Uterus (tissue), 4 donors: ENCODE measurements around the gene NFIL3. TPM values are rescaled to one million over a fixed set of nuclear protein-coding genes. Genes with fewer than 3 reads are reported as not detected.
"Not testable (repeated sequence)": the region's sequence is repeated elsewhere in the genome, so short reads cannot be mapped to it uniquely, and the experiment has no call there.

ENCODE experiments used
- DNase-seq, 2 donors: peaks; one replicate each; pipeline ENCODE4 v3.0.0-alpha.2; 2019 to 2020
- H3K27ac ChIP-seq, 2 donors: fragments of 200-600 bp; sonication (generic); 1 replicate in 1 of 2; 2 replicates in 1 of 2; pipeline ENCODE4 v1.5.1; 2016 to 2018
- H3K27me3 ChIP-seq, 2 donors: fragments of 200-600 bp; sonication (generic); one replicate each; pipeline ENCODE4 v1.5.1; 2018 to 2019; ENCODE audit warnings: control low read depth in 1 of 2
- H3K36me3 ChIP-seq, 2 donors: fragments of 200-600 bp; sonication (generic); one replicate each; pipeline ENCODE4 v1.5.1; 2019; ENCODE audit warnings: control low read depth in 1 of 2
- H3K4me1 ChIP-seq, 2 donors: fragments of 200-600 bp; sonication (generic); one replicate each; pipeline ENCODE4 v1.5.1; 2018 to 2019; ENCODE audit warnings: control low read depth in 1 of 2
- H3K4me3 ChIP-seq, 2 donors: fragments of 200-600 bp; sonication (generic); 1 replicate in 1 of 2; 2 replicates in 1 of 2; pipeline ENCODE4 v1.5.1; 2018 to 2019; ENCODE audit warnings: mild to moderate bottlenecking in 1 of 2
- H3K9me3 ChIP-seq, 2 donors: fragments of 200-600 bp; sonication (generic); one replicate each; pipeline ENCODE4 v1.5.1; 2019; ENCODE audit warnings: control low read depth in 1 of 2
- CTCF ChIP-seq, 4 experiments: fragments of 200-600 bp in 2 of 4; fragments of 450-650 bp in 2 of 4; sonication (generic) in 2 of 4; IDR thresholded peaks; one replicate each; pipeline ENCODE4 v1.5.1; 2016 to 2019; ENCODE audit warnings: antibody characterized with exemption in 4 of 4, mild to moderate bottlenecking in 2 of 4, moderate library complexity in 1 of 4
- POLR2A ChIP-seq, 2 donors: fragments of 450-650 bp; IDR thresholded peaks; one replicate each; pipeline ENCODE4 v1.6.1; 2016; ENCODE audit warnings: antibody characterized with exemption in 2 of 2, mild to moderate bottlenecking in 1 of 2, moderate library complexity in 1 of 2
- intact Hi-C: fragments of 100-400 bp; cut with DNase I; formaldehyde crosslinking; loops from one replicate; pipeline ENCODE4 v1.15.1; 2023; ENCODE audit warnings: low total_unique reads
- total RNA-seq, 4 donors: library from RNA; depleted of rRNA in 3 of 4; stranded (reverse); fragments of >200 nt in 3 of 4; gene quantifications; one replicate each; pipeline versions ENCODE4 v1.1.0 to v1.2.4, GENCODE V29; 2014 to 2023
- donor health status: DM: yes; HTN: yes; CAD: no.

Gene NFIL3
- total RNA-seq, result 10 to 100 TPM; 28.5 to 74.7 (median 64.8) TPM

- Histone ChIP-seq H3K27ac (peak within 1 kb of the TSS; percentile 98 to 100), H3K27me3 (no peaks in the 10 kb centered on the region), H3K4me3 (peak within 1 kb of the TSS; percentile 83 to 89), H3K4me1 (no peaks in the 10 kb centered on the region), H3K9me3 (no peaks in the 10 kb centered on the region), H3K36me3 (no peaks in the 10 kb centered on the region)
- intact Hi-C loops, result loop anchor here (2.0 to 5.0 kb wide), 2 partner anchors 232 to 385 kb away; no protein-coding TSS in a partner anchor
- TF ChIP-seq POLR2A (IDR thresholded peaks at IDR 0.05) (peak; percentile 74 to 97), CTCF (IDR thresholded peaks at IDR 0.05) (peak in 1 of 4 experiments; percentile 13)
- DNase-seq, result peak; percentile 76 to 84
Measured at GRCh38 chr9:91423785-91424402, at the start of gene NFIL3. Gene NFIL3, minus strand, starts transcription at chr9:91423832. Its CDS starts 13,098 bp downstream, at chr9:91410734.

GRCh38 chr9:91471524-91471923 lies 47.9 kb upstream of the NFIL3 start:
- H3K36me3 ChIP-seq, H3K4me1 ChIP-seq, H3K27ac ChIP-seq, H3K9me3 ChIP-seq, intact Hi-C loops, DNase-seq, H3K4me3 ChIP-seq, H3K27me3 ChIP-seq: not testable (repeated sequence)

GRCh38 chr9:91465420-91465819 lies 41.8 kb upstream of the NFIL3 start:
- Histone ChIP-seq H3K27me3 (no peaks in the 10 kb centered on the region), H3K36me3 (no peaks in the 10 kb centered on the region), H3K27ac (no peak overlapping the region), H3K9me3 (no peaks in the 10 kb centered on the region), H3K4me3 (no peak overlapping the region), H3K4me1 (no peaks in the 10 kb centered on the region)
- DNase-seq, result no peak
- intact Hi-C loops, result no loop called here
- no peak for TF ChIP-seq CTCF (IDR thresholded peaks at IDR 0.05)
- no peak for TF ChIP-seq POLR2A (IDR thresholded peaks at IDR 0.05)

- intact Hi-C loops, result no loop called here
- DNase-seq, result no peak
- Histone ChIP-seq H3K9me3 (no peaks in the 10 kb centered on the region), H3K4me3 (no peak overlapping the region), H3K36me3 (no peaks in the 10 kb centered on the region), H3K27ac (no peak overlapping the region), H3K4me1 (no peaks in the 10 kb centered on the region), H3K27me3 (no peaks in the 10 kb centered on the region)
- TF ChIP-seq CTCF (IDR thresholded peaks at IDR 0.05) (no peak), POLR2A (IDR thresholded peaks at IDR 0.05) (no peak)
Measured at GRCh38 chr9:91458906-91459305, 35.3 kb upstream of the NFIL3 start.

- intact Hi-C loops, result no loop called here
Measured at GRCh38 chr9:91452844-91453243, 29.2 kb upstream of the NFIL3 start.

More at GRCh38 chr9:91452844-91453243, 29.2 kb upstream of the NFIL3 start:
- Histone ChIP-seq H3K4me3 (no peak overlapping the region), H3K9me3 (no peaks in the 10 kb centered on the region), H3K27ac (no peak overlapping the region), H3K4me1 (no peaks in the 10 kb centered on the region), H3K27me3 (no peaks in the 10 kb centered on the region), H3K36me3 (no peaks in the 10 kb centered on the region)
- no peak for DNase-seq
- TF ChIP-seq CTCF (IDR thresholded peaks at IDR 0.05) (no peak), POLR2A (IDR thresholded peaks at IDR 0.05) (no peak)
